Colon (tissue), 2 donors: ENCODE results near the gene ATOSB.

ENCODE experiments used
- FAIRE-seq: peaks from 2 replicates; lab custom pipeline; 2012; peaks lifted over from hg19 to GRCh38; lab: Jason Lieb, UNC
- donor health status: control.
- donor health status: control.

The ATOSB gene

GRCh38 chr9:35085078-35085477, 30.6 kb downstream of the ATOSB start:
- no peak for FAIRE-seq

GRCh38 chr9:35079426-35080341, 36.0 kb downstream of the ATOSB start, which contains the start of gene FANCG:
FANCG (minus strand) TSS chr9:35079942; CDS start chr9:35079524, 418 bp downstream.
- no peak for FAIRE-seq

GRCh38 chr9:35079041-35079425, 36.6 kb downstream of the ATOSB start:
- FAIRE-seq, result no peak

GRCh38 chr9:35078066-35078465, 37.6 kb downstream of the ATOSB start:
- no peak for FAIRE-seq

- no peak for FAIRE-seq
Observed at GRCh38 chr9:35076848-35077247, 38.8 kb downstream of the ATOSB start.

- FAIRE-seq, result no peak
Observed at GRCh38 chr9:35075358-35075757, 40.3 kb downstream of the ATOSB start.

GRCh38 chr9:35074791-35075190, 40.9 kb downstream of the ATOSB start:
- no peak for FAIRE-seq

GRCh38 chr9:35074141-35074540, 41.5 kb downstream of the ATOSB start:
- no peak for FAIRE-seq

- no peak for FAIRE-seq
Observed at GRCh38 chr9:35073279-35073612, 42.4 kb downstream of the ATOSB start.

- FAIRE-seq, result peak; percentile 89
Observed at GRCh38 chr9:35072461-35073278, 43.0 kb downstream of the ATOSB start, which contains the start of gene VCP. VCP (minus strand) TSS chr9:35072625; CDS start chr9:35072353, 272 bp downstream.

- no peak for FAIRE-seq
Observed at GRCh38 chr9:35071814-35072460, 43.7 kb downstream of the ATOSB start.

GRCh38 chr9:35070823-35071813, 44.5 kb downstream of the ATOSB start:
- FAIRE-seq, result no peak

- no peak for FAIRE-seq
Observed at GRCh38 chr9:35069020-35069419, 46.6 kb downstream of the ATOSB start.

GRCh38 chr9:35067056-35067455, 48.6 kb downstream of the ATOSB start:
- no peak for FAIRE-seq

- FAIRE-seq, result no peak
Observed at GRCh38 chr9:35060548-35061207, 55.0 kb downstream of the ATOSB start.

- no peak for FAIRE-seq
Observed at GRCh38 chr9:35059438-35059837, 56.2 kb downstream of the ATOSB start.

GRCh38 chr9:35057271-35057620, 58.4 kb downstream of the ATOSB start:
- FAIRE-seq, result no peak

- no peak for FAIRE-seq
Observed at GRCh38 chr9:35056571-35057270, 58.9 kb downstream of the ATOSB start.

- no peak for FAIRE-seq
Observed at GRCh38 chr9:35054871-35055644, 60.6 kb downstream of the ATOSB start.
